ENCODE results near the gene URGCP. TPM values are rescaled to one million over a fixed set of nuclear protein-coding genes. Genes with fewer than 3 reads are reported as not detected.

The URGCP gene
- total RNA-seq, 1 experiment from 2014 or later, result 28.0 TPM

Other genes starting within 250 kb of the URGCP start
- 78.5 TPM for gene COA1, start 177.1 kb downstream of the URGCP start, total RNA-seq (2021; ENCODE audit: unreplicated experiment)
- gene BLVRA, start 147.9 kb downstream of the URGCP start, total RNA-seq (2021; ENCODE audit: unreplicated experiment), result 29.7 TPM
- gene MRPS24, start 37.1 kb downstream of the URGCP start, total RNA-seq (2021; ENCODE audit: unreplicated experiment), result 156 TPM
- gene UBE2D4, start 19.8 kb upstream of the URGCP start, total RNA-seq (2021; ENCODE audit: unreplicated experiment), result 12.9 TPM
- gene SPDYE1, start 91.3 kb upstream of the URGCP start, total RNA-seq (2021; ENCODE audit: unreplicated experiment), result not detected
- gene DBNL, start 138.1 kb upstream of the URGCP start, total RNA-seq (2021; ENCODE audit: unreplicated experiment), result 39.4 TPM
- gene PGAM2, start 159.0 kb upstream of the URGCP start, total RNA-seq (2021; ENCODE audit: unreplicated experiment), result 0.27 TPM
- gene POLM, start 175.9 kb upstream of the URGCP start, total RNA-seq (2021; ENCODE audit: unreplicated experiment), result 28.7 TPM
- gene AEBP1, start 197.7 kb upstream of the URGCP start, total RNA-seq (2021; ENCODE audit: unreplicated experiment), result 0.49 TPM
- gene POLD2, start 217.0 kb upstream of the URGCP start, total RNA-seq (2021; ENCODE audit: unreplicated experiment), result 237 TPM
- not detected for gene MYL7, start 234.7 kb upstream of the URGCP start, total RNA-seq (2021; ENCODE audit: unreplicated experiment)

All from HCT116 (cell line).